IPS-20b (cell line): ENCODE data around the gene SUMF1.

ENCODE experiments used
- H3K27ac ChIP-seq: one replicate; pipeline ENCODE4 v1.5.1; 2013; ENCODE audit warnings: low read length
- H3K27me3 ChIP-seq: 2 replicates; pipeline ENCODE4 v1.6.1; 2013; ENCODE audit warnings: mild to moderate bottlenecking, low read length, inconsistent platforms; ENCODE audit not compliant: insufficient read depth
- H3K36me3 ChIP-seq: 2 replicates; pipeline ENCODE4 v1.6.1; 2013; ENCODE audit warnings: low read depth, mild to moderate bottlenecking, inconsistent platforms, low read length, moderate library complexity; ENCODE audit not compliant: insufficient read depth
- H3K4me1 ChIP-seq: 2 replicates; pipeline ENCODE4 v1.6.1; 2013; ENCODE audit warnings: mild to moderate bottlenecking, control low read depth, inconsistent platforms, low read length, moderate library complexity; ENCODE audit not compliant: insufficient read depth
- H3K4me3 ChIP-seq: 2 replicates; pipeline ENCODE4 v1.5.1; 2013; ENCODE audit warnings: mild to moderate bottlenecking, low read length, inconsistent platforms
- H3K9ac ChIP-seq: 2 replicates; pipeline ENCODE4 v1.6.1; 2013; ENCODE audit warnings: low read depth, mild to moderate bottlenecking, inconsistent platforms, low read length, moderate library complexity
- H3K9me3 ChIP-seq: 2 replicates; pipeline ENCODE4 v1.6.1; 2013; ENCODE audit warnings: mild to moderate bottlenecking, low read depth, low read length, inconsistent platforms; ENCODE audit not compliant: insufficient read depth

The SUMF1 gene

DNA sequence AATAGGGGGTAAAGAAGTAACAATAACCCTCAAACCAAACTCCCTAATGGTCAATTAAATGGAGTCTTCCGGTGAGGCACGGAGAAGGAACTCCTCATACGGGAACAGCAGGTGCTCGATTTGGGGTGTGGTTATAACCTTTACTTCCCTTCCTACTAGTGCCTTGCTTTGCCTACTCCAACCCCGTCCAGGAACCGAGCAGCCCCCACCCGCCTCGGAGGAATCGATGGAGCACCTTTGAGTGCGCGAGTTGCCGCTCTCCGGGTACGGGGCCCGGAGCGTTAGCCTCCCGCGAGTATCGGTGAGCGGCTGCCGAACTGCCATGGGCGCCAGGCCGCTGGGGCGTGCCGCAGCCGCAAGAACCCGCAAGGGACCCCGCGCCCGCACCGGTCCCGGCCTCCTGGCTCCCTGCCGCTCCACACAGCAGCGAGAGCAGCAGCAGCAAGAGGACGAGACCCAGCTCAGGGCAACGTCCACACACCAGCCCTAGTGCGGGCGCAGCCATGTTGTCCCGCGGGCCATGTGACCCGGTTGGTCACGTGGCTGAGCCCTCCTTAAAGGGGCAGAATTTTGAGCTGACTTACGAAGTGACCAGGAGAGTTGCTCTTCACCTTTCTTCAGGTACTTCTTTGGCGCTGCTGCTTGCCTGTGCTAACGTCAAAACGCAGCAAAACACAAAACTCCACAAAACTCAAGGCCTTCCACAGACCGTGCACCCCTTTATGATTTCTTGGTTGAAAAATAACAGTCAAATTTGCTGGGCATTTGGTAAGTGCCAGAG is at the start of gene SUMF1:
TSS of gene SUMF1 (minus strand) at position 529 of the 781 bp plus-strand sequence. CDS start at position 505, 24 bp downstream.
- Histone ChIP-seq H3K9ac (peak within 1 kb of the TSS; percentile 80), H3K36me3 (no peaks in the 10 kb centered on the region), H3K4me3 (peak within 1 kb of the TSS; percentile 92), H3K4me1 (no peaks in the 10 kb centered on the region; the same call in 1 of the 2 replicates), H3K9me3 (no peaks in the 10 kb centered on the region), H3K27me3 (no peaks in the 10 kb centered on the region), H3K27ac (peak within 1 kb of the TSS; percentile 59)

DNA sequence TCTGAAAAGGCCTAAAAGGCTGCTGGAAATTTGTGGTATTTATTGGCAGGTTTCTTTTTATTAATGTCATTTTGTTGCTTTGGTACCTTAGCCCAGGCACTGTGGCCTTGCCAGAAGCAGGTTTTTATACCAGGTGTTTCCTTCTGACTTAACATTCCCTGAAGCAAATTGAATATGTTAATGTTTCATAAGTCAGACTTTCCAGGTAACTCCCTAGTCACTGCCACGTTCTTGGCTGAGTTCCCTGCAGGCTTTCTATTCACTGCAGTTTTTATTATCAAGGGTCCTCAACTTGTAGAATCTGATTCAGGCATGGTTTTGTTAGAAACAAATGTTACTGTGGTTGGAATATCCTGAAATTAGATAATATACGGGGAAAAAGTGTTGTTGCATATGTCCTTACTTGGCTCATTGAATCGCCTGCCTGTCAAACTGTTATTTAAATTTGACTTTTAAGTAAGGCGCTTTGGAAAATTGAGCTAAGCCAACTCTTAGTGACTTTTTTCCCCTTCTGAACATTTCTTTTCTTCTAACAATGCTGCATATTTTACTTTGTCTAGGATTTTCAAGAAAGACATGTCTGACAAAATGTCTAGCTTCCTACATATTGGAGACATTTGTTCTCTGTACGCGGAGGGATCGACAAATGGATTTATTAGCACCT is 49.0 kb upstream of the SUMF1 start:
- H3K4me1 ChIP-seq: peaks cover 20% of the 10 kb centered on the region
- H3K9me3 ChIP-seq: no peaks in the 10 kb centered on the region
- no peak overlapping the region for H3K4me3 ChIP-seq
- H3K27ac ChIP-seq: no peak overlapping the region
- H3K9ac ChIP-seq: 0 out of 2 replicates have a peak overlapping the region, but pooled peaks have one; percentile 13
- no peaks in the 10 kb centered on the region for H3K36me3 ChIP-seq
- H3K27me3 ChIP-seq: no peaks in the 10 kb centered on the region

DNA sequence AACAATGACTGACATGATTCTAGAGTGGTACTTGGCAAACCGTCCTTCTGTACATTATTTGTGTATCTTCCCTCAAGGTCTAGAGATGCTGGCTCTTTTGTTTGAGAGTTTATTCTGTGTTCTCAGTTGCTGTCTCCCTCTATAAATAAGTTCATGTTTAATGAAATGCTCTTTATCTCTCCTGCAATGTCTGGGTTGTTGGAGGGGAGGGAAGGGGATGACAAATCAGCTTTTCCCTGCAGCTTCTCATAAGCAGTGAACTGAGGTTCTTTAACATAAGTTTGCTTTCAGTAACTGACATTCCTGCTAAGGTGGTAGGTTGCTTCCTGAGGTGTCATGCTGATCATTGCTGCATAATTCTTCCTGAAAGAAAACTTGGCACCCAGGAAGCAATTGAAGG is 47.8 kb upstream of the SUMF1 start:
- Histone ChIP-seq H3K4me3 (no peak overlapping the region), H3K27ac (no peak overlapping the region), H3K27me3 (no peaks in the 10 kb centered on the region), H3K36me3 (no peaks in the 10 kb centered on the region), H3K4me1 (peaks cover 20% of the 10 kb centered on the region), H3K9me3 (no peaks in the 10 kb centered on the region), H3K9ac (peak overlapping the region; percentile 7; the same call in 1 of the 2 replicates)

DNA sequence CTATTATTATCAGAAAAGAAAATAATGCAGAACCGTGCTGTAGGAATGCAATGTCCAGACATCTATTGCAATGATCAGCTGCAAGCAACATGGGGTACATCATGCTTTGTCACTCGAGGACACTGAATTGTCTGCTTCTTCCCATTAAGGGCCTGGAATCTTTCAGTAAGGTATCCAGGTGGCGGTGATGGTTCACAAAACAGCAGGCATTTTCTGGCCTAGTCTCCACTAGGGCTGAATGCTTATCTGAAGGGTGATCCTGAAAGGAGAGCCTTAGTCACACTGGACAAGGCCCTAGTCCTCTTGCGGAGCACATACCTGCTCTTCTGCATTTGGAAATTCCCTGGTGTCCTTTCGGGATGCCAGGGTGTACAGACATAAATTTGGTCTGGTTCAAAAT is 47.3 kb upstream of the SUMF1 start:
- Histone ChIP-seq H3K4me1 (peaks cover 20% of the 10 kb centered on the region), H3K4me3 (no peak overlapping the region), H3K36me3 (no peaks in the 10 kb centered on the region), H3K9ac (no peak overlapping the region), H3K9me3 (no peaks in the 10 kb centered on the region), H3K27ac (no peak overlapping the region), H3K27me3 (no peaks in the 10 kb centered on the region)

DNA sequence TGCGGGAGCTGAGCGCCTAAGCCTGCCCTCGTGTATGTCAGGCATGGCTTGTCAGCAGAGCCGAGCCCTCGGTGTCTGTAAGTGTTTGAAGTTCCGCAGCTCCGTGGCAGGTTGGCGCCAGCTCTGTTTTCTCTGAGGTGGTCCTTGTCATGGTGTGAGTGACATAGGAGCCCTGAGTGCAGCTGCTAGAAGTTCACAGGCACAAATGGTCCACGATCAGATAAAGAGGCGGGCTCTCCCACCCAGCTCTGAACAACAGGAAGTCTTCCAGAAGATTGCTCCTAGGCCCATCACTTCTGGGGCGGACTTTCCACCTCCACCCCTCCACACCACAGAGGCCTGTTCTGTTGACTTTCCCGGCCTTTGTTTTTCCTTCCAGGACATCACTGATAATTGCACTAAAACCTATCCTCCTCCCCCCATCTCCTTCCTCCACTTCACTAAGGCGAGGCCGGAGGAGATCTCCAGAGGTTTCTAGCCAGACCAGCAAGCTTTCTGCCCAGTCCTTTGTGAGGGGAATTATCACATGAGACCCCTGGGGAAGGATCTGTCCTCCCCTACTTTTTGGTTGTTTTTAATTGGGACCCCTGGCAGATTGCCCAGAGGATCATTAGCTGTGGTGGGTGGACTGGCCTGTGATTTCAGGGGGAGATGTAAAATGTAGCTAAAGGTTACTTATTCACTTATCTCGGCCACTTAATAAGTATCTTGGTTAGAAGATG is 46.0 kb upstream of the SUMF1 start:
- H3K4me3 ChIP-seq: no peak overlapping the region
- H3K27ac ChIP-seq: no peak overlapping the region
- no peaks in the 10 kb centered on the region for H3K27me3 ChIP-seq
- H3K9me3 ChIP-seq: no peaks in the 10 kb centered on the region
- no peak overlapping the region for H3K9ac ChIP-seq
- H3K36me3 ChIP-seq: no peaks in the 10 kb centered on the region
- peaks cover 27% of the 10 kb centered on the region for H3K4me1 ChIP-seq

- H3K4me1 ChIP-seq: peaks cover 27% of the 10 kb centered on the region
- H3K36me3 ChIP-seq: no peaks in the 10 kb centered on the region
- no peaks in the 10 kb centered on the region for H3K27me3 ChIP-seq
- H3K9ac ChIP-seq: no peak overlapping the region
- H3K27ac ChIP-seq: no peak overlapping the region
- no peak overlapping the region for H3K4me3 ChIP-seq
- no peaks in the 10 kb centered on the region for H3K9me3 ChIP-seq
Measured at GRCh38 chr3:4511491-4512262, 44.6 kb upstream of the SUMF1 start.

DNA sequence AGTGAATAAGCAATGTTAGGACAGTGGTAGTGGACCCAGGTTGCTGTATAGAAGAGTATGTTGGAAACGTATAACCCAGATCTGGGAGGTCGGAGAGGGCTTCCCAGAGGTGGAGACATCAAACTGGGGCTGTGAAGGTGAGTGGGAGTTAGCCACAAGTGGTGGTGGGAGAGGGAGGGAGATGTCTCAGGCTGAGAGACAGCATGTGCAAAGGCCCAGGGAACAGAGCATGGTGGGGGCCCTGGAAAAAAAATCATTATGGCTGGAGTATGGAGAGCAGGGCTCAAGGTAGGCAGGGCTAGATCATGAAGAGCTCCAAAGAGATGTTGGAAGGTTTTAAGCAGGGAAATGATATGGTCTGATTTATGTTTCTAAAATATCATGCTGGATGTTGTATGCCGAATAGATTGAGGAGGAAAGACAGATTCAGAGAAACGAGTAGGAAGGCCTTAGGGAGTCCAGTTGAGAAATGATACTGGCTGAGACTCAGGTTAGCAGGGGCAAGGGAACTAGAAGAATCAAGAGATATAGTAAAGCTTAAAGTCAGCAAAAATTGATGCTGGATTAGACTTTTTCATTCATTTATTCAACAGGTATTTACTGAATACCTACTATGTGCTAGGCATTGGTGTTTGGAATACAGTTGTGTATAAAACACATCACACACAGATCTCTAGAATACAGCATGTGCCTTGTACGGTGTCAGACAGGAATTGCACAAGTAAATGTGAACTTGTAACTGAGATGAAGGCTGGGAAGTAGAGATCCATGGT is 43.1 kb upstream of the SUMF1 start:
- no peak overlapping the region for H3K4me3 ChIP-seq
- no peak overlapping the region for H3K9ac ChIP-seq
- no peaks in the 10 kb centered on the region for H3K9me3 ChIP-seq
- no peak overlapping the region for H3K27ac ChIP-seq
- no peaks in the 10 kb centered on the region for H3K27me3 ChIP-seq
- H3K36me3 ChIP-seq: no peaks in the 10 kb centered on the region
- peaks cover 18% of the 10 kb centered on the region for H3K4me1 ChIP-seq

GRCh38 chr3:4509043-4509442 is 42.0 kb upstream of the SUMF1 start:
- no peaks in the 10 kb centered on the region for H3K27me3 ChIP-seq
- H3K36me3 ChIP-seq: no peaks in the 10 kb centered on the region
- H3K4me3 ChIP-seq: no peak overlapping the region
- no peaks in the 10 kb centered on the region for H3K9me3 ChIP-seq
- no peak overlapping the region for H3K9ac ChIP-seq
- no peak overlapping the region for H3K27ac ChIP-seq
- peaks cover 12% of the 10 kb centered on the region; the same call in 1 of the 2 replicates for H3K4me1 ChIP-seq

DNA sequence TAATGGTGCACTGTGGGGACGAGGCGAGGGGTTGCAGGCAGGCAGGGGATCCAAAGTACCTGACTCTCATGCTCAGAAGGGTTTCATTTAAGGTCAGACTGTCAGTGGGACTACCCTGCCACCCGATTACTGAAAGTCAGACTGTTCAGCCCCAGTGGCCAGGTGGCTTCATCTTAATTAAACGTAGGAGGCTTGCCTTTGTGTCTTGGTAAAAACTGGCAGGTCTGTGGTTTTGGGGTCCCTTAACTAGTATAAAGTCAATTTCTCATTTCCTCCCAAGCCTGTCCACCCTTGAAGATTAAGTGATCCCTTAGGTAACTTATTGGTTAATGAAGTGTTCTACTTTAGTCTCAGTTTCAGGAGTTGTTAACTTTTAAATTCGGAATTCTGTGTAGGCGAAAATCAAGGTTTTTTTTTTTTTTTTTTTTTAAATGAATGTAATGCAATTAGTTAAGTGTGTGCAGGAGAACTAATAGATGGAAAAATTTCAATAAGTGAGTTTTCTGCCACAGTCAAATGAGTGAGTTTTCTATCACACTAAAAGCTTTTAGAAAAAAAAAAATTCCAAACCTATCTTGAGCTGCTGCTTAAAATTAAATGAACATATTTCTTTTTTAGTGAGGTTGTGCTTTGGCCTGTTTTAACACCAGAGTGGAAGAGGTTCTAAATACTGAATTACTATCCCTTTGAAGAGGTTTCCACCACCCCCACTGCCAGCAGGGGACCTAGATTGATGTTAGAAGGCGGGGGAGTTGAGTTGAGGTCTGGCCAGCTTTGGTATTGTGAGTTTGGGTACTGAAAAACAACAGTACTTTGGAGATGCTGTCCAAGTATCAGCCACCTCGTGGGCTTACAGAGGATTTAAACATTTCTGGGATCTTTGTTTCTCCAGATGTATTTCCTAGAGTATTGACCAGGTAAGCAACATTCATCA is 41.2 kb upstream of the SUMF1 start:
- H3K4me3 ChIP-seq: 0 out of 2 replicates have a peak overlapping the region, but pooled peaks have one; percentile 7
- peaks cover 11% of the 10 kb centered on the region; the same call in 1 of the 2 replicates for H3K4me1 ChIP-seq
- H3K27ac ChIP-seq: no peak overlapping the region
- no peaks in the 10 kb centered on the region for H3K9me3 ChIP-seq
- no peak overlapping the region for H3K9ac ChIP-seq
- no peaks in the 10 kb centered on the region for H3K27me3 ChIP-seq
- H3K36me3 ChIP-seq: no peaks in the 10 kb centered on the region

GRCh38 chr3:4507024-4507596 is 40.0 kb upstream of the SUMF1 start:
- H3K4me1 ChIP-seq: peaks cover 11% of the 10 kb centered on the region; the same call in 1 of the 2 replicates
- no peaks in the 10 kb centered on the region for H3K9me3 ChIP-seq
- no peak overlapping the region for H3K9ac ChIP-seq
- H3K27ac ChIP-seq: no peak overlapping the region
- H3K4me3 ChIP-seq: no peak overlapping the region
- no peaks in the 10 kb centered on the region for H3K27me3 ChIP-seq
- H3K36me3 ChIP-seq: no peaks in the 10 kb centered on the region
